UCSD-AML1 (cell line): ENCODE results near the gene TBC1D4.

Experiments
- DNase-seq: peaks from one replicate; lab custom pipeline; 2025; ENCODE audit not compliant: unreplicated experiment; lab: John Stamatoyannopoulos, UW

TBC1D4 gene

GRCh38 chr13:75419656-75420055, 62.3 kb downstream of the TBC1D4 start:
- no peak for DNase-seq

GRCh38 chr13:75418997-75419396, 63.0 kb downstream of the TBC1D4 start:
- no peak for DNase-seq

GRCh38 chr13:75418186-75418843, 63.7 kb downstream of the TBC1D4 start:
- DNase-seq, result no peak

- no peak for DNase-seq
Measured at GRCh38 chr13:75417656-75418055, 64.3 kb downstream of the TBC1D4 start.

GRCh38 chr13:75417012-75417384, 65.0 kb downstream of the TBC1D4 start:
- DNase-seq, result no peak

GRCh38 chr13:75416327-75417011, 65.5 kb downstream of the TBC1D4 start:
- DNase-seq, result peak; percentile 16

GRCh38 chr13:75415694-75416093, 66.3 kb downstream of the TBC1D4 start:
- no peak for DNase-seq

GRCh38 chr13:75415171-75415570, 66.8 kb downstream of the TBC1D4 start:
- DNase-seq, result no peak

GRCh38 chr13:75414036-75414827, 67.7 kb downstream of the TBC1D4 start:
- no peak for DNase-seq

- no peak for DNase-seq
Measured at GRCh38 chr13:75411924-75412537, 69.9 kb downstream of the TBC1D4 start.

- DNase-seq, result no peak
Measured at GRCh38 chr13:75410207-75410606, 71.8 kb downstream of the TBC1D4 start.

GRCh38 chr13:75407998-75408397, 74.0 kb downstream of the TBC1D4 start:
- DNase-seq, result no peak

- no peak for DNase-seq
Measured at GRCh38 chr13:75407473-75407872, 74.5 kb downstream of the TBC1D4 start.

- DNase-seq, result no peak
Measured at GRCh38 chr13:75405976-75406703, 75.8 kb downstream of the TBC1D4 start.

GRCh38 chr13:75404726-75405125, 77.2 kb downstream of the TBC1D4 start:
- DNase-seq, result no peak

- no peak for DNase-seq
Measured at GRCh38 chr13:75402787-75403186, 79.2 kb downstream of the TBC1D4 start.

GRCh38 chr13:75400775-75401174, 81.2 kb downstream of the TBC1D4 start:
- DNase-seq, result no peak

- DNase-seq, result no peak
Measured at GRCh38 chr13:75399879-75400217, 82.1 kb downstream of the TBC1D4 start.

- DNase-seq, result no peak
Measured at GRCh38 chr13:75399168-75399878, 82.6 kb downstream of the TBC1D4 start.

GRCh38 chr13:75398072-75398471, 83.9 kb downstream of the TBC1D4 start:
- no peak for DNase-seq
